Measurements from ENCODE around the gene TCEAL3.
"Not testable (repeated sequence)": the region's sequence is repeated elsewhere in the genome, so short reads cannot be mapped to it uniquely, and the experiment has no call there.

The TCEAL3 gene

DNA sequence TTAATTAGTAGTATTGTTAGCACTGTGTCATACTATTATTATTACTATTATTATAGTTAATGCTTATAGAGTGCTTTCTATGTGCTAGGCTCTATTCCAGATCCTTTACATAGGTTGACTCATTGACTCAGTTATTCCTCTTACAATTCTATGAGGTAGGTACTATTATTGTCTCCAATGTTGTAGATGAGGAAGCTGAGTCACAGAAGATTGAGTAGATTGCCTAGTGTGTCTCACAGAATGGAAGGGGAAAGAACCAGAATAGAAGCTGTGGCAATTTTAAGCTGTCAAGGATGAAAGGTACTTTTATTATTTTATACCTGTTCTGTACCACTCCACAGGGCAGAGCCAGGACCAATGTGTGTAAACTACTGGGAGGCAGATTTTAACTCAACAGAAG lies 19.1 kb downstream of the TCEAL3 start:
- DNase-seq (ENCODE audit: low read depth in 2 of 2): no peak

DNA sequence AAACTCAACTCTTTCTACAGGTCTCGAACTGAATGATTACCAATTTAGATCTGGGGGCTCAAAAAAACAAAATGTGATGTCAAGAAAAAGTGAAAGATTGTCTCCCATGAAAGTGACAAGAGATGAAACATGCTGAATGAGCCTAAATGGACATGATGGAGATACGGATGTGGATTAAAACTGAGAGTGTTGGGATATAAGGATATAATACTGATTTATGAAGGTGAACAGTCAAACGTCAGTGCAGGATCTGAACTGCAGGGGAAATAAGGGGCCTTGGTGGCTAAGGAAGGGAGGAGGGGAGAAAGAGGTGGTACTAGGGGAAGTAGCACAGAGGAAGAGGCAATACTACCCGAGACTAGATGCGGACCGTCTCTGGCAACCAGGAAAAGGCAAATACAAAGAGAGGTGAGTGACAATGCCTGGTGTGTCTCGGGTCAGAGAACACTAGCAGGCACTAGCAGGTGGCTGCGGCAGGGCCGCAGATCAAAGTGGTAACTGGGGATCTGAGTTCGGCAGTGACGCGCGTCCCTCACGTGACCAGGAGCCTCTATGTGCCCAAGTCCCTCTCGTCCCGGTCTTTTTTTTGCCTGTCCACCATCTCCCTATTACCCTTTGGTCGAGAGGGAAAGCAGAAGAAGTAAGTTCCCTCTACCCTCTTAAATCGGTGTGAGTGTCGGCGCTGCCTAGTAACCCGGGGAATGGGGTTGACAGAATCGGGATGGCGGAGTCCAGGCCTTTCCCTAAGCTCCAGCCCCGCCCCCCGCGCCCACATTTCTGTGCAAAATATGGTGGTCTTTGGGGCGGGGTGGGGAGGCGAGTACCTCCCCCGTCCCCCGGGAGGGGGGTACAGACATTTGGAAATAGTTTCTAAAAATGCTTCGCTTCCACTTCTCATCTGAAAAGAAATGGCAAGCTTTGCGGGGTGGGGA lies 20.9 kb downstream of the TCEAL3 start, which contains the start of gene TCEAL1:
TSS of gene TCEAL1 (plus strand) at position 590 of the 932 bp plus-strand sequence. CDS start 942 bp downstream, outside the sequence.
- DNase-seq (ENCODE audit: low read depth in 2 of 2): no peak

DNA sequence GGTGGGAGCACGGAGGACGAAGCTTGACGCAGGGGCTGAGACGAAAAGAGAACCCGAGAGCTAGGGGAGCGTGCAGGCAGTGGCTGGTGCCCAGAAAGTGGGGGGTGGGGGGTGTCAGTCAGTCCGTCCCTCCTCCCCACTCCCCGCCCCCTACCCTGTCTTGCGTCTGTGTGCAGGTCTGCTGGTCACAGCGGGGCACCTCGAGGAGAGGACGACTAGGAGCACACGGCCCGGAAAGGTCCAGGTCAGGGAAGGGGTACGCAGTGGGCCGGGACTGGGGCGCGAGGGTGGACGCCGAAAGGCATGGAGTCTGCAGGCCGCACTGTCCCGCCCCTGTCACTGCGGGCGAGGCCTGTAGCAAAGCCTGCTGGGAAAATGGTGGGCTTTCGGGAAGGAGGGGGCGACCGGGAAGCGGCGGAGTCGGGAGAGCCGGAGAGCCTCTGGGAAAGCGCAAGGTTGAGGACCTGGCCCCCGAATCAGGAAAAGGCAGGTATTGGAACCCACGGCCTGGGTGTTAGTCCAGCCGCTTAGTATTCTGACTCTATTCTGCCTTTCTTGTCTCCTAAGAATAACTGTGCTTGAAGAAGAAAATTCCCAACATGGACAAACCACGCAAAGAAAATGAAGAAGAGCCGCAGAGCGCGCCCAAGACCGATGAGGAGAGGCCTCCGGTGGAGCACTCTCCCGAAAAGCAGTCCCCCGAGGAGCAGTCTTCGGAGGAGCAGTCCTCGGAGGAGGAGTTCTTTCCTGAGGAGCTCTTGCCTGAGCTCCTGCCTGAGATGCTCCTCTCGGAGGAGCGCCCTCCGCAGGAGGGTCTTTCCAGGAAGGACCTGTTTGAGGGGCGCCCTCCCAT lies 21.8 kb downstream of the TCEAL3 start:
- no peak for DNase-seq (ENCODE audit: low read depth in 2 of 2)

DNA sequence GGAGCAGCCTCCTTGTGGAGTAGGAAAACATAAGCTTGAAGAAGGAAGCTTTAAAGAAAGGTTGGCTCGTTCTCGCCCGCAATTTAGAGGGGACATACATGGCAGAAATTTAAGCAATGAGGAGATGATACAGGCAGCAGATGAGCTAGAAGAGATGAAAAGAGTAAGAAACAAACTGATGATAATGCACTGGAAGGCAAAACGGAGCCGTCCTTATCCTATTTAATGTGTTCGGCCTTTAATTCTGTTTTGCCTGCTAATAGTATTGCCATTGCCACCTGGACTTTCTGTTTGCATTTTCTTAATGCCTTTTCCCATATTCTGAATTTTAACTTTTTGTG lies 22.4 kb downstream of the TCEAL3 start:
- no peak for DNase-seq (ENCODE audit: low read depth in 2 of 2)

DNA sequence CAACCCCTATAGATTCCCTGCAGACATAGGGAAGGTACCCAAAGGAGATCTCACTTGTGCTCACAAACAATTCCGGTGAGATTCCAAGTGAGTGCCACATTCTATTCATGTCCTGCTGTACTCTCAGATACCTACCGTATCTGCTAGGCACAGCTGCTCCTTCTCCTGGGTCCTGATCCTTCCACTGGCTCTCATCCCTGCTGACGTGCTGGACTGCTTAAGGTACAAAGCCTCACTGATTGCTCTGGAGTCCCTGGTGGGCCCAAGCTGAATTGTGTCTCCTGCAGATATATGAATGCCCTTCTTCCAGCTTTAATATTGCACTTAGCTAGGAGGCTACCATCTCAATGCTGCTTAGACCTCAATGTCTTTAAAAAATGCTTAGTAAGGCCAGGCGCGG lies 23.4 kb downstream of the TCEAL3 start:
- no peak for DNase-seq (ENCODE audit: low read depth in 2 of 2)

DNA sequence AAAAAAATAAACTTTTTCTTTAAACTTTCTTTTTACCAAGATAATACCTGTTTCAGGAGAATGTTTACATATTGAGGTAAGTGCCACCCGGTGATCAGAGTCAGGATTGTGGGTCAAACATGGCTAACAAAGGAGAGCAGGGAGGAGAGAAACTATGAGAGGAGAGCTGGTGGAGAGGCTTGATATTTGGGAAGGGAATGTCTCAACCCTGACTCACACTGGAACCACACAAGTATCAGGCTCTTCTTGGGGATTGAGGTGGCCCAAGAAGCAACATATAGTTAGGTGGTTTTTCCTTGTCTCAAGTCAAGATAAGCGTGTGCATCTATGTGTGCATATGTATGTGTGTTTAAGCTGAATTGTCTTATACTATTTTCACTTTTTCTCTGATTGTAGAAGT lies 27.7 kb downstream of the TCEAL3 start:
- no peak for DNase-seq (ENCODE audit: low read depth in 2 of 2)

DNA sequence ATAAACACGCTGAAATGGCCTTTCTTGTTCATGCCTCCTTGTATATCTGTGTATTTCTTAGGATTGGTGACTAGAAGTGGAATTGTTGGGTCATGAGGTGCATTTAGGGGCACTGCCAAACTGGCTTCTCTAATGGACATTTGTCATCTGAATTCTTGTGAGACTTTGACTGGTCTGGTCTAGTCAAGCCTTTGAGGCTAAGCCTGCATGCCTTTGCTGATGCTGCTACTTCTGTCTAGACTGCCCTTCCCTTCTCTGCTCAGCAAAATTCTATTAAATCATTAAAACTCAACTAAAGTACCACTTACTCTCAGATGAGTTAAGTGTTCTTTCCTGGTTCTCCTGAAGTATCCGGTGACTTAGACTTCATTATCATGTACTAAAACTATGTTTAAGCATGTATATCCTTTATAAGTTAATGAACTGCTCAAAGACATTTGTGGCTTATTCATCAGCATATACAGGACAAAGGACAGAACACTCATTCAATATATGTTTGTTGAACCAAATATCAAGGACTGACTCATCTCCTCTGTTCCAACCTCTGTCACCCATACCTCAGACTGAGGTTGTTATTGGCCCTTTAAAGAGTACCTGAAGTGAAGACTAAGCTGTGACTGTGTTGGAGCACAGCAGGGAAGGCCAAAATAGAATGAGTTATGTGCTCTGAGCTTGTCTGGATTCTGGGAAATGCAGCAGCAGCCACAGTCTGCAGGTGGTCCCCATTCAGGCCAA lies 30.0 kb downstream of the TCEAL3 start:
- no peak for DNase-seq (ENCODE audit: low read depth in 2 of 2)

DNA sequence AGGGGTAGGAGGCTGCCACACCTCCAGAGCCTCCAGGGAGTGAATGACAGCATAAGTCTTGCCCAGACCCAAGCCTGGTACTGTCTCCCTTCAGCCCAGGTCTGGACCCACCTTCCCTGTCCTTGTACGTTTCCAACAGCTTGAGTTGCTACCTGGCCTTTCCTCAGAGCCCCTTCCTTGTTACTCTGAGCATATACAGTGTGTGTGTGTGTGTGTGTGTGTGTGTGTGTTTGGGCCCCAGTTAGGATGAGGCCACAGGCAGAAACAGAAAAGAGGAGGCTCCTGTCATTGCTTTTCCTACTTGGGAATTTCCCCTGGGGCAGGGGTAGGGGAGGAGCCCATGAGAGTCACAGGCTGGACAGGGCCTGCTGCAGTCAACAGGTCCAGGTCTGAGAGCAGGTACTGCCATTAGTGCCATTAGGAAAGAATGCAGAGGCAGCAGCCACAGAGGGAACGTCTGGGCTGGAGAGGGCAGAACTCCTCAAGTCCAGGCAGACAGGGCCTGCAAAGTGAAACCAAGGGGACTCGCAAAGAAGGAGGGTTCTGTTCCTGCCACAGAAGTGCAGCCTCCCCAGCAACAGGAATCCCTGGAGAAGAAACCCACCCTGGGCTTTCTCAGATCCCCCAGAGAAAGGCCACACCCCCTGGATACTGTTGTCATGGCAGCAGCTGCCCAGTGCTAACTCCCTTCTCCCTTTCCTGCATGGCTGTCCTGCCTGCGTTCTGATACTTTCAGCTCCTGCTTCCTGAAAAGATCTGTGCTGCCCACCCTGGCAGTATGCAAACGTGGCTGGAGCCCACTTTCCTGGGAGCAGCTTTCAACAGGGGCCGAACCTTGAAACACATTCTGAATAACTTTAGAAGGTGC lies 30.9 kb downstream of the TCEAL3 start:
- DNase-seq (ENCODE audit: low read depth in 2 of 2): not testable (repeated sequence)

DNA sequence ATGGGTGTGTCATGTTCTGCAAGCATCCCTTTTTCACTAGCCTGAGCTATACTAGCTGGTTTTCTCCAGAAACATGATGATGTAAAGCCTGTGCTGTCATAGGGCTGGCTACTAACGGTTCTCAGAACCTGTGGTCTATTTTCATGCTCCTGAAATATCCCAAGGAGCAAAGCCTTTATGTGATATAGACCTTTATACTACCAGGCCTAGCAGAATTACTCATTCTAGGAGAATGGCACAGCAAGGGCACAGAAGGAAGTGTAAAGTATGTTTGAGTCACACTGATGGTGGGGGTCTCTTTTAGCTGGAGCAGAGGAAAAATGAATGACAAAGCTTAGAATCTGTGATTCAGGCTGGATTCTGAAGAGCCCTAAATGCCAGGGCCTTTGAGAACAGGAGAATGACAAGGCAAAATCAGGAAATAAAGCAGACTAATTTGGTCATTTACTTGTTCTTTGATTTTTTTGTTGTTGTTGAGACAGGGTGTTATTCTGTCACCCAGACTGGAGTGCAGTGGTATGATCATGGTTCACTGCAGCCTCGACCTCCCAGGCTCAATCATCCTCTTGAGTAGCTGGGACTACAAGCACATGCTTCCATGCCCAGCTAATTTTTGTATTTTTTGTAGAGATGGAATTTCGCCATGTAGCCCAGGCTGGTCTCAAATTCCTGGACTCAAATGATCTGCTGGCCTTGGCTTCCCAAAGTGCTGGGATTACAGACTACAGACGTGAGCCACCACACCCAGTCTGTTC lies 32.8 kb downstream of the TCEAL3 start:
- no peak for DNase-seq (ENCODE audit: low read depth in 2 of 2)

DNA sequence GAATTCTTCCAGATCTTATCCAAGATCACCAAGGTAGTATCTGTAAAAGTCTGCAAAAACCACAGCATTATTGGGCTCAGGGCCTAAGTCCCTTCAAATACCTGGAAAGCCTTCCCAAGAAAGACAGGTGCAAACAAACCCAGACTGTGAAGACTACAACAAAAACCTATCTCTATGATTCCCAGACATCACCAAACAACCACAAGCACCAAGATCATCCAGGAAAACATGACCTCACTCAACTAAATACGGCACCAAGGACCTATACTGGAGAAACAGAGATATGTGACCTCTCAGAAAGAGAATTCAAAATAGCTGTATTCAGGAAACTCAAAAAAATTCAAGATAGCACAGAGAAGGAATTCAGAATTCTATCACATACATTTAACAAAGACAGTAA lies 36.4 kb downstream of the TCEAL3 start:
- no peak for DNase-seq (ENCODE audit: low read depth in 2 of 2)

DNA sequence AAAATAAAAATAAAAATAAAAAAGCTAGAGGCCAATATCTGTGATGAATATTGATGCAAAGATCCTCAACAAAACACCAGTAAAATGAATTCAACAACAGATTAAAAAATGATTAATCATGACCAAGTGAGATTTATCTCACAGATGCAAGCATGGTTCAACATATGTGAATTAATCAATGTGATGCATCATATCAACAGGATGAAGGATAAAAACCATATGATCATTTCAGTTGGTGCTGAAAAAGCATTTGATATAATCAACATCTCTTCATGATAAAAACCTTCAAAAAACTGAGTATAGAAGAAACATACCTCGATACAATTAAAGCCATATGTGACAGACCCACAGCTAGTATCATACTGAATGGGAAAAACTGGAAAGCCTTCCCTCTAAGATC lies 39.9 kb downstream of the TCEAL3 start:
- no peak for DNase-seq (ENCODE audit: low read depth in 2 of 2)

DNA sequence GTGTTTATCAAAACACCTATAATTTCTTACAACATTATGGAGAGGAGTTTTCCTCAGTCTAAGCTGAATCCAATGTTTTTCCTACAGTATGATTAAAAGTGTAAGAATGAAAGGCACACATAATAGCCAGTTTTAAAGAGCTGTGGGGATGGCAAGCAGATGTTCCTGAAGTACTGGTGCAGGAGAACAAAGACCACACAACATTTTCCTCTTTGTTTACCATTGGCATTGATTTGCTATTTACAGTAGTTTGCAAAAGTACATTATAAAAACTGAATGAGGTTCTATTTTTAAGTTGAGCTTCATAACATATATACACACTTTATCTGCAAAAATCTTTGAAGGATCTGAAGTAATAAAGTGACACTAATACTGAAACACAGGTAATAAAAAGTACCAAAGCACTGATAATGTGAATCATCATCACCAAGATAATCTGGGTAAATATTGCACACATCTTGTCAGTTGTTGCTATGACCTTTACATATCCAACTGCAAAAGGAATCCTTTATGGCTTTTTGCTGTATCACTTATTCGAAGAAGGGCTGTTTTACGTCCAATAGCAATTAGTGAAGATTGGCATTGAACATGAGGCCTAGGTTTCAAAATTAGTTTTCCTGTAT lies 43.5 kb downstream of the TCEAL3 start:
- no peak for DNase-seq (ENCODE audit: low read depth in 2 of 2)

DNA sequence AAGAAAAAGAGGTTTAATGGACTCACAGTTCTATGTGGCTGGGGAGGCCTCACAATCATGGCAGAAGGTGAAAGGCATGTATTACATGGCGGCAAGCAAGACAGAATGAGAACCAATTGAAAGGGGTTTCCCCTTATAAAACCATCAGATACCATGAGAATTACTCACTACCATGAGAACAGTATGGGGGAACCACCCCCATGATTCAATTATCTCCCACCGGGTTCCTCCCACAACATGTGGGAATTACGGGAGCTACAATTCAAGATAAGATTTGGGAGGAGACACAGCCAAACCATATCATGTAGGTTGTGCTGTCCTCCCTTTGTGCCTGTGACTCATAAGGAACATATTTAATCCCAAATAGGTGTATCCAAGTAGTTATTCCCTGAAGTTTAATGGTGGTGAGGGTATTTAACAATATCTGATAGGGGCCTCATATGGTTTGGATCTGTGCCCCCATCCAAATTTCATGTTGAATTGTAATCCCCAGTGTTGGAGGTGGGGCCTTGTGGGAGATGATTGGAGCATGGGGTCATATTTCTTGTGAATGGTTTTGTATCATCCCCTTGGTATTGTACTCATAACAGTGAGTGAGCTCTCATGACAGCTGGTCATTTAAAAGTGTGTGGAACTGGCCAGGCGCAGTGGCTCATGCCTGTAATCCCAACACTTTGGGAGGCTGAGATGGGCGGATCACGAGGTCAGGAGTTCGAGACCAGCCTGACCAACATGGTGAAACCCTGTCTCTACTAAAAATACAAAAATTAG lies 47.7 kb downstream of the TCEAL3 start:
- not testable (repeated sequence) for DNase-seq (ENCODE audit: low read depth in 2 of 2)

DNA sequence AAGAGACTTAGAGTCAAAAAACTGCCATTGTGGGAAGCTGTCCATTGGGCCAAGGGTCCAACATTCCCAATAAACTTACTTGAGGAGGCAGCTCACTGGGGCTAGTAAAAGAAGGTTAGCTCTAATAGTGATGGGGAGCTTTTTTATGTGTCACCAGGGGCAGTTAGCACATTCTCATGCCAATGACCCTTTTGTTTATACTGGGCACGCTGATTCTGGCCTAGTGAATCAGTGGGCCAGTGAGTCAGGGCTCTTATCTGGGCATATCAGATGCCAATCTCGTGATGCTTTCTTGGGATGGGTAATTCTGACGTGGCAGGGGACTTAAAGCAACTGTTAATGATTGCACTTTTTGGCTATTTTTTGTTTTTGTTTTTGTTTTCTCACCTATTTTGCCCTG lies 48.9 kb downstream of the TCEAL3 start:
- no peak for DNase-seq (ENCODE audit: low read depth in 2 of 2)

DNA sequence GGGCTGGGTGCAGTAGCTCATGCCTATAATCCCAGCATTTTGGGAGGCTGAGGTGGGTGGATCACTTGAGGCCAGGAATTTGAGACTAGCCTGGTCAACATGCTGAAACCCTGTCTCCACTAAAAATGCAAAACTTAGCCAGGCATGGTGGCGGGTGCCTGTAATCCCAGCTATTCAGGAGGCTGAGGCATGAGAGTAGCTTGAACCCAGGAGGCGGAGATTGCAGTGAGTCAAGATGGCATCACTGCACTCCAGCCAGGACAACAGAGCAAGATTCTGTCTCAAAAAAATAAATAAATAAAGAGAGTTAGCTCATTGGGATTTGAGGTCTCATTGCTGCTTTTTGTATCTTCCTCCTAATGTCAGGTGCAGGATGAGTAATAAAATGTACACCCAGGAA lies 49.3 kb downstream of the TCEAL3 start:
- DNase-seq (ENCODE audit: low read depth in 2 of 2): not testable (repeated sequence)

DNA sequence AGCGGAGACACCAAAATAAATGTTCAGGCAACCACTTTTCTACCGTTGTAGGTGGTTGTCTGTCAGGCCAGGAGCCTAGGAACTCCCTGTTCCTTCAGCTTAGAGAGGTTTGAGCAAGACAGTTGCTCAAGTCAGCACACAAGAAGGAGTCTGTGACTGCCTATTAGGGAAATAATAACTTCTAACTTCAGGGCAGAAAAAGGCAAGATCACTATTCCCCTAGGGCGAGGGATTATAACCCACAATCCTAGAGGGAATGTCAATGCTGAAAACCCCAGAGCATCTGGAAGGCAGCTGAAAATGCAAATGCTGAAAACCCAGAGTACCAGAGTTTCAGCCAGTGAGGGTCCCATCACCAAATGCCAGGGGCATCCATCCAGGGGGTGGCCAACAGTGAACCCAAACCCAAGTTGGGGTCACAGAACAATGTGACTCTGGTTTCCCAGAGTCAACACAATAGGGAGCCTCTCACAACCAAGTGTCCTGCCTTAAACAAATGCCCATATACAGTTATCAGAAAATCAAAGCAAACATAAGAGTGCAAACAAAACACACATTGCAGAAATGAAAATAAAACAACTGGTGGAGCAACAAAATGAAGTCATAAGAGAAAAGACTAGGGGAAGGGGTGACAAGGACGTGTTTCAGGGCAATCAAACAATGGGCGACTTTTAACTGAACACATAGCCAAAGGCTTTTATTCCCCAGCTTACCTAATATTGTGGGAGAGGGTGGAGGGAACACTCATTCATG lies 51.1 kb downstream of the TCEAL3 start:
- no peak for DNase-seq (ENCODE audit: low read depth in 2 of 2)

DNA sequence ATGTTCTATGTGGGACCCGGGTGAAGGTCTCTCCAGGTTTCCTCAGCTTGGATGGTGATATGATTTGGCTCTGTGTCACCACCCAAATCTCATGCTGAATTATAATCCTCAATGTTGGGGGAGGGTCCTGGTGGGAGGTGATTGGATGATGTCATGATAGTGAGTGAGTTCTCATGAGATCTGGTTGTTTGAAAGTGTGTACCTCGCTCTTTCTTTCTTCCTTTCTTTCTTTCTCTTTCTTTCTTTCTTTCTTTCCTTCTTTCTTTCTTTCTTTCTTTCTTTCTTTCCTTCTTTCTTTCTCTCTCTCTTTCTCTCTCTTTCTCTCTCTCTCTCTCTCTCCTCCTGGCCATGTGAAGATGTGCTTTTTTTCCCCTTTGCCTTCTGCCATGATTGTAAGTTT lies 51.7 kb downstream of the TCEAL3 start:
- DNase-seq (ENCODE audit: low read depth in 2 of 2): not testable (repeated sequence)
